AG04449 (cell line): Measurements from ENCODE around the gene PSAP.
"Not testable (repeated sequence)": the region's sequence is repeated elsewhere in the genome, so short reads cannot be mapped to it uniquely, and the experiment has no call there.

Experiments
- CTCF ChIA-PET: fragments of 350-600 bp; formaldehyde crosslinking; extraction: SDS; loops from one replicate; lab custom pipeline; 2021; ENCODE audit warnings: antibody characterized with exemption; lab: Yijun Ruan, JAX
- POLR2A ChIA-PET: fragments of 400-600, 350-600 bp; formaldehyde crosslinking; extraction: SDS; loops from one replicate; lab custom pipeline; 2020; ENCODE audit warnings: antibody characterized with exemption, inconsistent platforms; lab: Yijun Ruan, JAX
- DNase-seq: peaks from one replicate; pipeline ENCODE4 v3.0.0-alpha.2; 2010; ENCODE audit warnings: low read depth, low spot score
- H3K4me3 ChIP-seq: 2 replicates; pipeline ENCODE4 v1.5.1; 2011; ENCODE audit warnings: low read depth, mild to moderate bottlenecking, control low read depth, low read length
- CTCF ChIP-seq: IDR thresholded peaks from one replicate; pipeline ENCODE4 v1.5.1; 2011; ENCODE audit warnings: mild to moderate bottlenecking, moderate library complexity, low read length, control low read depth, inconsistent platforms; ENCODE audit not compliant: insufficient read depth; ENCODE audit errors: missing control alignments

PSAP gene

DNA sequence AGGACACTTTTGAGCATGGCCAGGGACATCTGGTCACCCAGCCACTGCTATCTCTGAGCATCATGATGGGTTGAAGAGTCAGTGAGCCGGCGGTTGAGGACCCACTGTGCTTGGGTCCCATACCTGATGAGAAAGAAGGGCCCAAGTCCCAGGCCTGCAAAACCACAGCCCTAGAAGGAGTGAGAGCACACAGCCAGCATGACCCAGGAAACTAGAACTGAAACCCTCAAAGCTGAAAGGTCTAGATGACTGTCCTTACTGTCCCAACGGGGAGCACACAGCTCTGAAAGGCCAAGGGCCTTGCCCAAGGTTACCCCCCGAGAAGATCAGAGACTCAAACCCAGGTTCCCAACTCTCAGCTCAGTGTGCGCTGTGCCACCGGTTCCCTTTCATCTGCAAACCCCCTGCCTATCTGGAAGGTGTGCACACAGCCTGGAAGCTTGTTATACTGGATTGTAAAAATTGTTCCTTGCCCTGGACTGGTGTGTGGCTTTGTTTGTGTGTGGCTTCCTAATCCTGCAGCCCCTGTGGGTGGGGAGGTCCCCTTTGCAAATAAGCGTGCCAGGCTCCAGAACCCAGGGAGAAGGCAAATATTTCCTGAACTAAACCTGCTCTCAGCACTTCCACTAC is 22.6 kb upstream of the PSAP start:
- H3K4me3 ChIP-seq: no peak overlapping the region
- ChIA-PET POLR2A (no interaction called here), CTCF (interaction anchor here (1.4 kb wide), 1 partner anchor 14 kb away, joined by 3 read pairs; no protein-coding TSS in a partner anchor)
- no peak for TF ChIP-seq CTCF
- DNase-seq: no peak

GRCh38 chr10:71869601-71870000 is 18.6 kb upstream of the PSAP start:
- DNase-seq, POLR2A ChIA-PET, H3K4me3 ChIP-seq, CTCF ChIA-PET: not testable (repeated sequence)

DNA sequence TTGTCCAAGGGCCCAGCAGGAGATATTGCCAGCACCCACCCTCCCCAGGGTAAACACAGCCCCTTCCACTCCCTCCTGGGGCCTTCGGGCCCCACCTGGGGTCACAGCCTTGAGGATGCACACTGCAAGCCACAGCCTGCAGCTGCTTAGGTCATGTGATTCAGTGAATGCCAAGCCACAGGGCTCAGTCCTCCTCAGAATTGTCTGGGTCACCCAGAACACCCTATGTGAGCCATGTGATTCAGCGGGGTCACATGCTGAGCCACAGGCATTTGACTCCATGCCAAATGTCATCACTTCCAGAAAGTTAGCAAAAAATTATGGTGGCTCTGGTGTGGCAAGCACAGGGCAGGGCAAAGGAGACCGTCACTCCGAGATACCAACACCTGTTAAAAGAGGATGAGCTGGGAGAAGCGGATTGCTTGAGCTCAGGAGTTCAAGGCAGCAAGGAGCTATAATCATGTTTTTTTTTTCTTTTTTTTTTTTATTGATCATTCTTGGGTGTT is 17.2 kb upstream of the PSAP start:
- no peak for DNase-seq
- TF ChIP-seq CTCF: no peak
- CTCF ChIA-PET: no interaction called here
- H3K4me3 ChIP-seq: no peak overlapping the region
- POLR2A ChIA-PET: interaction anchor here (0.5 kb wide), 1 partner anchor 9 kb away, joined by 4 read pairs; no protein-coding TSS in a partner anchor

DNA sequence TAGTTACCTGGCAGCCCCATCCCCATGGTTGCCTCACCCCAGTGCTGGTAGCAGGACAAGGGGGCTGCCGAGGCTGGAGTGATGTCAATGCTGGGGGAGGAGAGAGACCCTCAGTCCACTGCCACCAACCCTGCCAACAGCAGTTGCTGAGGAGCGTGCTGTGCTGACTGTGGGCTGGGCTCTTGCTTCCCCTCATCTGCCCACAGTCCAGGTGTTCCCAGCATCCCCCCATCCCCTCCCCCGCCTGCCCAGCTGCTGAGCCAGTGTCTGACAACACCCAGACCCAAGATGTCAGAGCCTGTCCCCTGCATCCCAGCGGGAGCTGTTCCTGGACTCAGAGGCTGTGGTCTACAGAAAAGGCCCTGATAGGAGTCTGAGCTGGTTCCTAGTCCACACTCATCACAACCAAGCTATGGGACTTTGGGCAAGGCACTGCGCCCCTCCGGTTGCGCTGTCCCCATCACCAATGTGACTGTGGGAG is 14.6 kb upstream of the PSAP start:
- ChIA-PET POLR2A (no interaction called here), CTCF (no interaction called here)
- TF ChIP-seq CTCF: no peak
- H3K4me3 ChIP-seq: no peak overlapping the region
- DNase-seq: no peak

GRCh38 chr10:71864911-71865361 is 13.9 kb upstream of the PSAP start:
- H3K4me3 ChIP-seq: no peak overlapping the region
- ChIA-PET CTCF (no interaction called here), POLR2A (no interaction called here)
- DNase-seq: no peak
- no peak for TF ChIP-seq CTCF

GRCh38 chr10:71863203-71863602 is 12.2 kb upstream of the PSAP start:
- TF ChIP-seq CTCF: no peak
- H3K4me3 ChIP-seq: no peak overlapping the region
- CTCF ChIA-PET: no interaction called here
- POLR2A ChIA-PET: no interaction called here
- DNase-seq: no peak
